Esophagus squamous epithelium (tissue), 4 donors: ENCODE measurements around the gene JPH3.

Source experiments
- CTCF ChIP-seq, 6 experiments: fragments of 450-650 bp in 4 of 6; fragments of 200-600 bp in 2 of 6; sonication (generic) in 2 of 6; IDR thresholded peaks; one replicate each; pipeline ENCODE4 v1.5.1; 2016 to 2019; ENCODE audit warnings: antibody characterized with exemption in 6 of 6, mild to moderate bottlenecking in 4 of 6, moderate library complexity in 4 of 6
- POLR2A ChIP-seq, 4 donors: fragments of 450-650 bp; IDR thresholded peaks; one replicate each; pipeline ENCODE4 v1.6.1; 2017; ENCODE audit warnings: antibody characterized with exemption in 4 of 4, mild to moderate bottlenecking in 4 of 4, moderate library complexity in 3 of 4

- TF ChIP-seq CTCF (IDR thresholded peaks at IDR 0.05), result no peak
- no peak for TF ChIP-seq POLR2A (IDR thresholded peaks at IDR 0.05)
Observed at GRCh38 chr16:87607871-87608270, 5.6 kb downstream of the JPH3 start.
